GM23338 (cell line): Measurements from ENCODE around the gene FOXP1. TPM values are rescaled to one million over a fixed set of nuclear protein-coding genes. Genes with fewer than 3 reads are reported as not detected.

ENCODE experiments used
- ATAC-seq: fragments of 200-7000 bp; cut with Tn5 transposase; 3 replicates; pipeline ENCODE4 v1.9.1; 2020
- DNase-seq: peaks from one replicate; pipeline ENCODE4 v3.0.0-alpha.2; 2015; ENCODE audit warnings: low spot score
- H2AFZ ChIP-seq: fragments of 200-600 bp; sonication (generic); 2 replicates; pipeline ENCODE4 v1.8.0; 2016; ENCODE audit warnings: antibody characterized with exemption, mild to moderate bottlenecking, moderate library complexity
- H3F3A ChIP-seq: fragments of 200-600 bp; sonication (generic); replicated peaks from 2 replicates; pipeline ENCODE4 v1.8.0; 2017; ENCODE audit warnings: antibody characterized with exemption, mixed run types, low read depth
- H3K27ac ChIP-seq: fragments of 200-600 bp; sonication (generic); 2 replicates; pipeline ENCODE4 v1.6.1; 2016; ENCODE audit warnings: low read depth
- H3K27me3 ChIP-seq: fragments of 200-600 bp; sonication (generic); 2 replicates; pipeline ENCODE4 v1.8.0; 2016; ENCODE audit warnings: mild to moderate bottlenecking, mixed run types, moderate library complexity; ENCODE audit not compliant: insufficient read depth
- H3K36me3 ChIP-seq: fragments of 200-600 bp; sonication (generic); 2 replicates; pipeline ENCODE4 v1.8.0; 2016; ENCODE audit warnings: mild to moderate bottlenecking; ENCODE audit not compliant: insufficient read depth
- H3K4me1 ChIP-seq: fragments of 200-600 bp; sonication (generic); 2 replicates; pipeline ENCODE4 v1.8.0; 2016; ENCODE audit warnings: mild to moderate bottlenecking, moderate library complexity; ENCODE audit not compliant: insufficient read depth
- H3K4me2 ChIP-seq: fragments of 200-600 bp; sonication (generic); 2 replicates; pipeline ENCODE4 v1.7.1; 2017; ENCODE audit warnings: mixed run types
- H3K4me3 ChIP-seq: fragments of 200-600 bp; sonication (generic); 2 replicates; pipeline ENCODE4 v1.6.1; 2016; ENCODE audit warnings: mixed run types
- H3K79me2 ChIP-seq: fragments of 200-600 bp; sonication (generic); replicated peaks from 2 replicates; pipeline ENCODE4 v1.8.0; 2017; ENCODE audit warnings: mild to moderate bottlenecking; ENCODE audit not compliant: insufficient read depth
- H3K9me2 ChIP-seq: fragments of 200-600 bp; sonication (generic); 2 replicates; pipeline ENCODE4 v1.8.0; 2017; ENCODE audit not compliant: insufficient read depth
- H4K20me1 ChIP-seq: fragments of 200-600 bp; sonication (generic); replicated peaks from 2 replicates; pipeline ENCODE4 v1.8.0; 2017; ENCODE audit warnings: mild to moderate bottlenecking; ENCODE audit not compliant: insufficient read depth
- H3K27ac Mint-ChIP-seq: 2 replicates; pipeline ENCODE4 v1.8.0; 2020; ENCODE audit warnings: inconsistent platforms, mild to moderate bottlenecking, moderate library complexity, mixed read lengths
- H3K27me3 Mint-ChIP-seq: 3 replicates; pipeline ENCODE4 v1.8.0; 2022; ENCODE audit warnings: low read depth, mild to moderate bottlenecking, moderate library complexity, mixed read lengths, inconsistent platforms; ENCODE audit not compliant: insufficient read depth, poor library complexity
- H3K36me3 Mint-ChIP-seq: 3 replicates; pipeline ENCODE4 v1.8.0; 2021; ENCODE audit warnings: low read depth, mild to moderate bottlenecking, inconsistent platforms, moderate library complexity, mixed read lengths
- H3K4me1 Mint-ChIP-seq: 3 replicates; pipeline ENCODE4 v1.8.0; 2020; ENCODE audit warnings: mild to moderate bottlenecking, inconsistent platforms, mixed read lengths
- H3K4me3 Mint-ChIP-seq: 3 replicates; pipeline ENCODE4 v1.8.0; 2021; ENCODE audit warnings: moderate library complexity, mild to moderate bottlenecking, inconsistent platforms, mixed read lengths
- H3K9me3 Mint-ChIP-seq: 3 replicates; pipeline ENCODE4 v1.8.0; 2020; ENCODE audit warnings: moderate library complexity, mild to moderate bottlenecking, inconsistent platforms, mixed read lengths
- EZH2 ChIP-seq: fragments of 200-600 bp; sonication (generic); IDR thresholded peaks from one replicate; pipeline ENCODE4 v1.8.0; 2017; ENCODE audit warnings: antibody characterized with exemption, mild to moderate bottlenecking, low read depth; ENCODE audit not compliant: unreplicated experiment
- JUNB ChIP-seq: IDR thresholded peaks from one replicate; pipeline ENCODE4 v1.6.1; 2016; ENCODE audit warnings: antibody characterized with exemption; ENCODE audit not compliant: unreplicated experiment
- NANOG ChIP-seq: IDR thresholded peaks from 2 replicates; pipeline ENCODE4 v1.6.1; 2016; ENCODE audit warnings: antibody characterized with exemption, borderline replicate concordance
- POLR2AphosphoS5 ChIP-seq: IDR thresholded peaks from 2 replicates; pipeline ENCODE4 v1.6.1; 2016; ENCODE audit warnings: antibody characterized with exemption, low read depth
- STAT1 ChIP-seq: IDR thresholded peaks from one replicate; pipeline ENCODE4 v1.6.1; 2016; ENCODE audit warnings: antibody characterized with exemption; ENCODE audit not compliant: unreplicated experiment
- ZNF331 ChIP-seq: fragments of 250-450 bp; sonication (Bioruptor Pico); IDR thresholded peaks from 2 replicates; pipeline ENCODE4 v1.5.0; 2020; ENCODE audit warnings: low read depth, mild to moderate bottlenecking, moderate library complexity
- ZNF462 ChIP-seq: fragments of 250-450 bp; sonication (Bioruptor Pico); IDR thresholded peaks from 2 replicates; pipeline ENCODE4 v1.5.0; 2020; ENCODE audit warnings: mild to moderate bottlenecking, moderate library complexity
- polyA plus RNA-seq: library from polyadenylated mRNA; unstranded; fragments of >200 nt; fragmentation: Nextera tagmentation; extraction: Ambion mirVana; gene quantifications from 2 replicates; pipeline ENCODE4 v1.2.1, GENCODE V29; 2016
- total RNA-seq: library from RNA; depleted of rRNA; stranded (reverse); fragments of >200 nt; shearing (Covaris generic); gene quantifications from 2 replicates; pipeline ENCODE4 v1.2.3, GENCODE V29; 2014

Gene FOXP1
- total and polyA plus RNA-seq, 2 experiments from 2014 or later, result 32.9 to 35.5 TPM

GRCh38 chr3:71186801-71187200 is 396.7 kb downstream of the FOXP1 start (continued):
- TF ChIP-seq ZNF462 (no peak), ZNF331 (CRISPR knock-in tag) (no peak), EZH2 (no peak)

GRCh38 chr3:71185733-71186455 is 397.6 kb downstream of the FOXP1 start:
- H4K20me1 ChIP-seq, result no peaks in the 10 kb centered on the region
- Mint-ChIP-seq H3K4me1 (peaks cover 15% of the 10 kb centered on the region; the same call in 2 of the 3 replicates), H3K27ac (no peak overlapping the region), H3K9me3 (no peaks in the 10 kb centered on the region), H3K36me3 (no peaks in the 10 kb centered on the region), H3K4me3 (no peak overlapping the region), H3K27me3 (peaks cover 2% of the 10 kb centered on the region)
- no peaks in the 10 kb centered on the region for H3K36me3 ChIP-seq
- peaks cover 4% of the 10 kb centered on the region; the same call in 1 of the 2 replicates for H3K9me2 ChIP-seq
- H3F3A ChIP-seq, result no peaks in the 10 kb centered on the region
- DNase-seq, result no peak
- no peak overlapping the region for H2AFZ ChIP-seq
- ATAC-seq, result no peak
- H3K4me3 ChIP-seq, result no peak overlapping the region
- no peaks in the 10 kb centered on the region for H3K79me2 ChIP-seq
- no peaks in the 10 kb centered on the region; the same call in 1 of the 2 replicates for H3K4me1 ChIP-seq
- no peaks in the 10 kb centered on the region for H3K27me3 ChIP-seq
- H3K4me2 ChIP-seq, result no peak overlapping the region
- no peak overlapping the region for H3K27ac ChIP-seq
- TF ChIP-seq POLR2AphosphoS5, result no peak
- no peak for TF ChIP-seq STAT1
- no peak for TF ChIP-seq EZH2
- TF ChIP-seq JUNB, result no peak
- no peak for TF ChIP-seq ZNF462
- no peak for TF ChIP-seq NANOG
